GM06990 (cell line): ENCODE data around the gene HORMAD2.

Experiments used
- DNase-seq: peaks from one replicate; pipeline ENCODE4 v3.0.0-alpha.2; 2011; ENCODE audit not compliant: insufficient read length; ENCODE audit errors: extremely low read depth
- H3K27me3 ChIP-seq: replicated peaks from 2 replicates; pipeline ENCODE4 v1.6.0; 2011; ENCODE audit warnings: low read length; ENCODE audit not compliant: control insufficient read depth, insufficient read depth
- H3K36me3 ChIP-seq: 2 replicates; pipeline ENCODE4 v1.5.1; 2011; ENCODE audit warnings: low read length; ENCODE audit not compliant: control insufficient read depth, insufficient read depth
- H3K4me3 ChIP-seq: replicated peaks from 2 replicates; pipeline ENCODE4 v1.5.1; 2011; ENCODE audit warnings: low read depth, mild to moderate bottlenecking, control low read depth, low read length
- CTCF ChIP-seq: IDR thresholded peaks from 2 replicates; pipeline ENCODE4 v1.5.1; 2011; ENCODE audit warnings: low read length, control low read depth, mild to moderate bottlenecking, inconsistent platforms; ENCODE audit not compliant: insufficient read depth, poor library complexity, severe bottlenecking

HORMAD2 gene

GRCh38 chr22:30169002-30169401 lies 88.7 kb downstream of the HORMAD2 start:
- DNase-seq, result no peak
- Histone ChIP-seq H3K36me3 (no peaks in the 10 kb centered on the region), H3K27me3 (no peaks in the 10 kb centered on the region), H3K4me3 (no peak overlapping the region)
- no peak for TF ChIP-seq CTCF

- Histone ChIP-seq H3K27me3 (no peaks in the 10 kb centered on the region), H3K36me3 (no peaks in the 10 kb centered on the region), H3K4me3 (no peak overlapping the region)
- DNase-seq, result no peak
- TF ChIP-seq CTCF, result no peak
These were observed 89.9 kb downstream of the HORMAD2 start for GRCh38 chr22:30170129-30170528.

- H3K4me3 ChIP-seq, result no peak overlapping the region
- H3K36me3 ChIP-seq, result no peaks in the 10 kb centered on the region
- DNase-seq, result no peak
- no peak for TF ChIP-seq CTCF
- no peaks in the 10 kb centered on the region for H3K27me3 ChIP-seq
These were observed 90.7 kb downstream of the HORMAD2 start for GRCh38 chr22:30171008-30171407.

- Histone ChIP-seq H3K4me3 (no peak overlapping the region), H3K27me3 (no peaks in the 10 kb centered on the region), H3K36me3 (no peaks in the 10 kb centered on the region)
- DNase-seq, result no peak
- TF ChIP-seq CTCF, result no peak
These were observed 95.5 kb downstream of the HORMAD2 start for GRCh38 chr22:30175690-30176288.

- Histone ChIP-seq H3K27me3 (no peaks in the 10 kb centered on the region), H3K36me3 (no peaks in the 10 kb centered on the region), H3K4me3 (no peak overlapping the region)
- no peak for DNase-seq
- TF ChIP-seq CTCF, result no peak
These were observed 96.2 kb downstream of the HORMAD2 start for GRCh38 chr22:30176431-30176830.
